Measurements from ENCODE around the gene ZNF280C. TPM values are rescaled to one million over a fixed set of nuclear protein-coding genes. Genes with fewer than 3 reads are reported as not detected.

ZNF280C gene
- total and polyA plus RNA-seq, 2 experiments from 2014 or later = 3.2 to 7.3 TPM

- WGBS (ENCODE audit: low lambda C conversion rate, missing lambda C conversion rate) = 59% methylated on average over 7 of the region's 7 CpGs
- H3K4me1 ChIP-seq (ENCODE audit: insufficient read depth) = no peaks in the 10 kb centered on the region
- no peak for TF ChIP-seq EZH2phosphoT487 (IDR thresholded peaks at IDR 0.05; ENCODE audit: low read depth, severe bottlenecking, unreplicated experiment)
- TF ChIP-seq EZH2 (IDR thresholded peaks at IDR 0.05; ENCODE audit: borderline replicate concordance) = no peak
- no peak for TF ChIP-seq CTCF (IDR thresholded peaks at IDR 0.05; ENCODE audit: poor library complexity)
- no peaks in the 10 kb centered on the region for H3K9me2 ChIP-seq (replicated peaks; ENCODE audit: insufficient read depth)
- no peak overlapping the region for H2AFZ ChIP-seq
- no peaks in the 10 kb centered on the region for H3K79me2 ChIP-seq
- peak overlapping the region; percentile 74 for H3K27ac ChIP-seq
- no peaks in the 10 kb centered on the region for H4K20me1 ChIP-seq (ENCODE audit: insufficient read depth, poor library complexity, severe bottlenecking)
- H3K27me3 ChIP-seq = peaks cover 8% of the 10 kb centered on the region
- H3K9me3 ChIP-seq (ENCODE audit: low read depth) = no peaks in the 10 kb centered on the region
- DNase-seq (ENCODE audit: low spot score) = no peak
- no peak overlapping the region for H3K4me2 ChIP-seq
- H3K36me3 ChIP-seq (replicated peaks; ENCODE audit: insufficient read depth, low read depth) = no peaks in the 10 kb centered on the region
- H3K4me3 ChIP-seq = no peak overlapping the region
Observed at GRCh38 chrX:130173190-130173895, 95.4 kb downstream of the ZNF280C start.

DNA sequence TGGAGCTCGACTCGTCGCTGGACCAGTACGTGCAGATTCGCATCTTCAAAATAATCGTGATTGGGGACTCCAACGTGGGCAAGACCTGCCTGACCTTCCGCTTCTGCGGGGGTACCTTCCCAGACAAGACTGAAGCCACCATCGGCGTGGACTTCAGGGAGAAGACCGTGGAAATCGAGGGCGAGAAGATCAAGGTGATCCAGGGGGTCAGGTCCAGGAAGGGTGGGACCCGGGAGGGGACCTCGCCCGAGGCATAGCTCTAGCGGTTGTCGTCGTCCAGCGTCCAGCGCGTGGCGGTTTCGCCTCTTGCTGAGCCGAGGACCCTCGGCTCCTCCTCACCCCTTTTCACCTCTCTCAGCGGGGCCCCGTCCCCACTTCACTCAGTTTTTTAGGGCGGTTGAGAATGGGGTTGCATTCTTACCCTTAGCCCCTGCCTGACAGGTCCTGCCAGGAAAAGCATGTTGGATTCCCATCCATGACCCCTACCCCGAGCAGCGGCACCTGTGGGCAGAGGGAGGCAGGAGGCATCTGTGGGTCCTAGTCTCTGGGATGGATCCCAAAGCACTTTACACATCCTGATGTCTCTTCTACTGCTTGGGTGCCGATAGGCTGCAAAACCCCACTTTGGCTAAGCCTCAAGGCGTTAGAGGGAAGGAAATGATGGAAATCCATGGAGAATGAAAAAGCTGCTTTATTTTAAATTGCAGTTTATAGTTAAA is 96.4 kb downstream of the ZNF280C start:
- Histone ChIP-seq H2AFZ (no peak overlapping the region), H3K4me1 (ENCODE audit: insufficient read depth) (no peaks in the 10 kb centered on the region), H3K36me3 (replicated peaks; ENCODE audit: insufficient read depth, low read depth) (no peaks in the 10 kb centered on the region), H3K4me2 (peak overlapping the region; percentile 92), H3K9me2 (replicated peaks; ENCODE audit: insufficient read depth) (no peaks in the 10 kb centered on the region), H3K27ac (peak overlapping the region; percentile 34), H3K79me2 (no peaks in the 10 kb centered on the region), H3K9me3 (ENCODE audit: low read depth) (no peaks in the 10 kb centered on the region), H3K4me3 (peak overlapping the region; percentile 10), H3K27me3 (peaks cover 8% of the 10 kb centered on the region), H4K20me1 (ENCODE audit: insufficient read depth, poor library complexity, severe bottlenecking) (no peaks in the 10 kb centered on the region)
- WGBS (ENCODE audit: low lambda C conversion rate, missing lambda C conversion rate) = 50% methylated on average over 34 of the region's 34 CpGs
- TF ChIP-seq EZH2phosphoT487 (IDR thresholded peaks at IDR 0.05; ENCODE audit: low read depth, severe bottlenecking, unreplicated experiment) = no peak
- TF ChIP-seq EZH2 (IDR thresholded peaks at IDR 0.05; ENCODE audit: borderline replicate concordance) = no peak
- TF ChIP-seq CTCF (IDR thresholded peaks at IDR 0.05; ENCODE audit: poor library complexity) = no peak
- DNase-seq (ENCODE audit: low spot score) = no peak

DNA sequence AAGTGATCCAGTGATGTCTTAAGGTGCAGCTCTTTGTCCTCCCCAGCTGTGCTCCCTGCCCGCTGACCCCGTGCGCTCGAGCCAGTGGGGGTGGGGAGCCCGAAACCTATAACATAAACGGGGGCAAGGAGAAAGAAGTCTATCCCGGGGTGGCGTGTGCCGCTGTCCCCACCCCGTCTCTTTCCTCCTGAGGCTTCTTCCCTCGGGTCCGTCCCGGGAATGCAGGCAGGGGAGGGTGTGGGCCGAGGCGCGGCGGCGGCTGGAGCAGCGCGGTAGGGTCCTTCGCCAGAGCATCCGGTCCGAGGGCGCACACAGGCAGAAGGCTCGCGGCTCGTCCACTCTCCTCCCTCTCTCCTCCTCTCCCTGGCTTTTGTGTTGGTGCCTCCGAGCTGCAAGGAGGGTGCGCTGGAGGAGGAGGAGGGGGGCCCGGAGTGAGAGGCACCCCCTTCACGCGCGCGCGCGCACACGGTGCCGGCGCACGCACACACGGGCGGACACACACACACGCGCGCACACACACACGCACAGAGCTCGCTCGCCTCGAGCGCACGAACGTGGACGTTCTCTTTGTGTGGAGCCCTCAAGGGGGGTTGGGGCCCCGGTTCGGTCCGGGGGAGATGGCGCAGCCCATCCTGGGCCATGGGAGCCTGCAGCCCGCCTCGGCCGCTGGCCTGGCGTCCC is 97.1 kb downstream of the ZNF280C start, which contains the start of gene RAB33A:
TSS of gene RAB33A (plus strand) at position 517 of the 681 bp plus-strand sequence. CDS start at position 618, 101 bp downstream.
- Histone ChIP-seq H3K9me2 (replicated peaks; ENCODE audit: insufficient read depth) (no peaks in the 10 kb centered on the region), H3K27ac (peak within 1 kb of the TSS; percentile 34), H3K27me3 (peaks cover 8% of the 10 kb centered on the region), H3K4me3 (peak within 1 kb of the TSS; percentile 52), H3K9me3 (ENCODE audit: low read depth) (no peaks in the 10 kb centered on the region), H3K4me1 (ENCODE audit: insufficient read depth) (no peaks in the 10 kb centered on the region), H4K20me1 (ENCODE audit: insufficient read depth, poor library complexity, severe bottlenecking) (no peaks in the 10 kb centered on the region), H3K4me2 (peak within 1 kb of the TSS; percentile 92), H2AFZ (no peak within 1 kb of the TSS), H3K36me3 (replicated peaks; ENCODE audit: insufficient read depth, low read depth) (no peaks in the 10 kb centered on the region), H3K79me2 (peaks cover 3% of the 10 kb centered on the region)
- TF ChIP-seq EZH2 (IDR thresholded peaks at IDR 0.05; ENCODE audit: borderline replicate concordance) (no peak), CTCF (IDR thresholded peaks at IDR 0.05; ENCODE audit: poor library complexity) (no peak), EZH2phosphoT487 (IDR thresholded peaks at IDR 0.05; ENCODE audit: low read depth, severe bottlenecking, unreplicated experiment) (no peak)
- DNase-seq (ENCODE audit: low spot score) = peak; percentile 21
- 51% methylated on average over 48 of the region's 61 CpGs for WGBS (ENCODE audit: low lambda C conversion rate, missing lambda C conversion rate)
